GM21390 (cell line): ENCODE measurements around the gene CEACAM6.
"Not testable (repeated sequence)": the region's sequence is repeated elsewhere in the genome, so short reads cannot be mapped to it uniquely, and the experiment has no call there.

ENCODE experiments used
- ATAC-seq: cut with Tn5 transposase; IDR thresholded peaks from one replicate; pipeline ENCODE4 v1.9.1; 2021; ENCODE audit not compliant: unreplicated experiment

CEACAM6 gene

GRCh38 chr19:41755328-41755913, at the start of gene CEACAM6:
CEACAM6 (plus strand) TSS chr19:41755530; CDS start chr19:41755639, 109 bp downstream.
- no peak for ATAC-seq

- ATAC-seq, result no peak
These were observed 48.4 kb upstream of the CEACAM6 start for GRCh38 chr19:41706741-41707501.

GRCh38 chr19:41707502-41707812, 47.9 kb upstream of the CEACAM6 start:
- ATAC-seq, result no peak

GRCh38 chr19:41707871-41708371, 47.4 kb upstream of the CEACAM6 start:
- no peak for ATAC-seq

GRCh38 chr19:41708481-41708880, 46.8 kb upstream of the CEACAM6 start, which contains the start of gene CEACAM5:
CEACAM5 (plus strand) TSS chr19:41708626; CDS start chr19:41708732, 106 bp downstream.
- ATAC-seq, result no peak

GRCh38 chr19:41709516-41709915, 45.8 kb upstream of the CEACAM6 start:
- ATAC-seq, result not testable (repeated sequence)

GRCh38 chr19:41709951-41710645, 45.2 kb upstream of the CEACAM6 start:
- ATAC-seq, result no peak

- no peak for ATAC-seq
These were observed 43.7 kb upstream of the CEACAM6 start for GRCh38 chr19:41711376-41712261.

GRCh38 chr19:41714598-41714997, 40.7 kb upstream of the CEACAM6 start:
- ATAC-seq, result no peak

- ATAC-seq, result no peak
These were observed 36.6 kb upstream of the CEACAM6 start for GRCh38 chr19:41718761-41719160.

- no peak for ATAC-seq
These were observed 35.2 kb upstream of the CEACAM6 start for GRCh38 chr19:41720103-41720502.

- no peak for ATAC-seq
These were observed 28.8 kb upstream of the CEACAM6 start for GRCh38 chr19:41726493-41726892.

- ATAC-seq, result no peak
These were observed 21.2 kb upstream of the CEACAM6 start for GRCh38 chr19:41734156-41734555.

- ATAC-seq, result no peak
These were observed 20.7 kb upstream of the CEACAM6 start for GRCh38 chr19:41734585-41734984.

- ATAC-seq, result no peak
These were observed 20.2 kb upstream of the CEACAM6 start for GRCh38 chr19:41735071-41735600.

- ATAC-seq, result no peak
These were observed 16.0 kb upstream of the CEACAM6 start for GRCh38 chr19:41739361-41739760.

- ATAC-seq, result no peak
These were observed 14.7 kb upstream of the CEACAM6 start for GRCh38 chr19:41740415-41741243.

GRCh38 chr19:41741244-41741554, 14.1 kb upstream of the CEACAM6 start:
- ATAC-seq, result no peak

- no peak for ATAC-seq
These were observed 10.5 kb upstream of the CEACAM6 start for GRCh38 chr19:41744850-41745249.

GRCh38 chr19:41745756-41746155, 9.6 kb upstream of the CEACAM6 start:
- ATAC-seq, result no peak
